GM12875 (cell line): ENCODE data around the gene CPM.

Experiments used
- H3K4me3 ChIP-seq: one replicate; pipeline ENCODE4 v1.5.1; 2011; ENCODE audit warnings: low read depth, low read length, control low read depth
- TF ChIP-seq, protein P1 (sequence below): IDR thresholded peaks from 2 replicates; pipeline ENCODE4 v1.5.1; 2011; ENCODE audit warnings: low read depth, mild to moderate bottlenecking, control low read depth, inconsistent platforms, low read length, moderate library complexity, borderline replicate concordance; ENCODE audit not compliant: insufficient read depth

The CPM gene

DNA sequence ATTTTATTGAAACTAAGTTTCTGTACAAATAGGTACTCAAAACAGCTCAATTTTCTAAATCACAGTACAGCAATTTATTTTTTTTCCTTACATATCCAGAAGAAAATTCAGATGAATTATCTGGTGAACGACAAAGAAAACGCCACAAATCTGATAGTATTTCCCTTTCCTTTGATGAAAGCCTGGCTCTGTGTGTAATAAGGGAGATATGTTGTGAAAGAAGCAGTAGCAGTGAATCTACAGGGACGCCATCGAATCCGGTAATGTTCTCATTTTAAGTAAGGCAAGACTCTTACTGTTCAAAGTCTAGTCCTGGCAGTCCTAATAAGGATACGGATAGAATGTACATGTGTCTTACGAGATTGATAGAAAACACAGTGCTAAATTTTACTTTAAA is 104.3 kb downstream of the CPM start:
- TF ChIP-seq, protein P1, sequence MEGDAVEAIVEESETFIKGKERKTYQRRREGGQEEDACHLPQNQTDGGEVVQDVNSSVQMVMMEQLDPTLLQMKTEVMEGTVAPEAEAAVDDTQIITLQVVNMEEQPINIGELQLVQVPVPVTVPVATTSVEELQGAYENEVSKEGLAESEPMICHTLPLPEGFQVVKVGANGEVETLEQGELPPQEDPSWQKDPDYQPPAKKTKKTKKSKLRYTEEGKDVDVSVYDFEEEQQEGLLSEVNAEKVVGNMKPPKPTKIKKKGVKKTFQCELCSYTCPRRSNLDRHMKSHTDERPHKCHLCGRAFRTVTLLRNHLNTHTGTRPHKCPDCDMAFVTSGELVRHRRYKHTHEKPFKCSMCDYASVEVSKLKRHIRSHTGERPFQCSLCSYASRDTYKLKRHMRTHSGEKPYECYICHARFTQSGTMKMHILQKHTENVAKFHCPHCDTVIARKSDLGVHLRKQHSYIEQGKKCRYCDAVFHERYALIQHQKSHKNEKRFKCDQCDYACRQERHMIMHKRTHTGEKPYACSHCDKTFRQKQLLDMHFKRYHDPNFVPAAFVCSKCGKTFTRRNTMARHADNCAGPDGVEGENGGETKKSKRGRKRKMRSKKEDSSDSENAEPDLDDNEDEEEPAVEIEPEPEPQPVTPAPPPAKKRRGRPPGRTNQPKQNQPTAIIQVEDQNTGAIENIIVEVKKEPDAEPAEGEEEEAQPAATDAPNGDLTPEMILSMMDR, result no peak
- no peak overlapping the region for H3K4me3 ChIP-seq

DNA sequence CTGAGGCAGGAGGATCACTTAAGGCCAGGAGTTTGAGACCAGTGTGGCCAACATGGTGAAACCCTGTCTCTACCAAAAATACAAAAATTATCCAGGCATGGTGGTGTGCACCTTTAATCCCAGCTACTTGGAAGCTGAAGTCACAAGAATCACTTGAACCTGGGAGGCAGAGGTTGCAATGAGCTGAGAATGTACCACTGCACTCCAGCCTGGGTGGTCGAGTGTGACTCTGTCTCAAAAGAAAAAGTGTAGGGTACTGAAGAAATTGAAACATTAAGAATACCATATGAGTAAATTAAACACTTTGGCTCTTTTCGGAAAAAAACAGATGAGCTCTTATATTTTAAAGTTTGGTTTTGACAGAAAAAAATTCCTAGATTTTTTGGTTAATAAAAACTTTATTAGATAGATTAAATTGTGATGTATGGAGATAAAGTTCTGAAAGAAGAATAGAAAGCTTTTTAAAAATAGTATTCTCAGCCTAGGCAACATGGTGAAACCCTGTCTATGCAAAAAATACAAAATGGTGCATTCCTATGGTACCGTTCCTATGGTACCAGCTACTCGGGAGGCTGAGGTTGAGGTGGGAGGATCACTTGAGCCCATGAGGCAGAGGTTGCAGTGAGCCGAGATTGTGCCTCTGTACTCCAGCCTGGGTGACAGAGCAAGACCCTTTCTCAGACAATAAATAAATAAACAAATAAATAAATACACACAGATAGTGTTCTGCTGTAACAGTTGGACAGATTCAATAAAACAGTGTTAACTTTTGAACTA is 104.9 kb downstream of the CPM start:
- TF ChIP-seq, protein P1, result no peak
- H3K4me3 ChIP-seq, result no peak overlapping the region

DNA sequence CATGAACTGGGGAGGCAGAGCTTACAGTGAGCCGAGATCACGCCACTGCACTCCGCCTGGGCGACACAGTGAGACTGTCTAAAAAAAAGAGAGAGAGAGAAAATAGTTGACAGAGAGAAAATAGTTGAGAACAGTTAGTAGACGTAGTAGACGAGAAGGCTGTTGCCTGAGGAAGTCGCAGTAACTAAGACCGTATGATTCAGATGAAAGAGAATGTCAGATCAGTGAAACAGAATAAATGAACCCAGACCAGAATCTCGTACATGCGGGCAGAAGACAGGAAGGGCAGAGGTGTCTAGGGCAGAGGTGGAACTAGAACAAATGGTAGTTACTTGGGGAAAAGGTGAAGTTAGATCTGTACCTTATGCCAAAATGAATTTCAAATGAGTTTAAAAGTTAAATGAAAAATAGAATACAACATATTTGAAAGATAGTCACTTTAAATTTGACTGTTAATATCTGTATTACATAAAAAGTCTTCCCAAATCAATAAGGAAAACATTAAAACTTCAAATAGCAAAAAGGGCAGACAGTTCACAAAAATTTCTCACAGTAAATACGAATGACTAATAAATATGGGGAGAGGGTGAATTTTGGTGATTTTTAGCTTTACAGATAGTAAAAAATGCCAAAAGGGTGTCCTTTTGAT is 107.3 kb downstream of the CPM start:
- TF ChIP-seq, protein P1, result no peak
- H3K4me3 ChIP-seq, result no peak overlapping the region

DNA sequence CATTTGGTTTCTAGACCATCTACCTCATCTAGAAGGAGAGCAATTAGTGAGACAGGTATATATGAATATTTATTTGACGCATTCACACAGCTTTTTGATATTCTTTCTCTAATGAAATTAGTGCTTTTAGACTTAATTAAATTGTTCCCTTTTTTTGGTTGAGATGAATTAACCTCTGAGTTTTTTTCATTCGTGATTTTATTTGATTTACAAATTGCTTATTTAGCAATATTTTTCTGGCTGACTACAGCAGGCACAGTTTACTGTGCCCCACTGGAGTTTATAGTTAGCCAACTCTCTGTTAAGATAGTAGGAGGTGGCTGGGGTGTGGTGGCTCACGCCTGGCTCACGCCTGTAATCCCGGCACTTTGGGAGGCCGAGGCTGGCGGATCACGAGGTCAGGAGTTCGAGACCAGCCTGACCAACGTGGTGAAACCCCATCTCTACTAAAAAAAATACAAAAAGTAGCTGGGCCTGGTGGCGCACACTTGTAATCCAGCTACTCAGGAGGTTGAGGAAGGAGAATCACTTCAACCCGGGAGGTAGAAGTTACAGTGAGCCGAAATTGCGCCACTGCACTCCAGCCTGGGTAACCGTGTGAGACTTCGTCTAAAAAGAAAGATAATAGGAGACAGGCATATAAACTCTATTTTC is 108.2 kb downstream of the CPM start:
- H3K4me3 ChIP-seq, result no peak overlapping the region
- TF ChIP-seq, protein P1, result no peak

DNA sequence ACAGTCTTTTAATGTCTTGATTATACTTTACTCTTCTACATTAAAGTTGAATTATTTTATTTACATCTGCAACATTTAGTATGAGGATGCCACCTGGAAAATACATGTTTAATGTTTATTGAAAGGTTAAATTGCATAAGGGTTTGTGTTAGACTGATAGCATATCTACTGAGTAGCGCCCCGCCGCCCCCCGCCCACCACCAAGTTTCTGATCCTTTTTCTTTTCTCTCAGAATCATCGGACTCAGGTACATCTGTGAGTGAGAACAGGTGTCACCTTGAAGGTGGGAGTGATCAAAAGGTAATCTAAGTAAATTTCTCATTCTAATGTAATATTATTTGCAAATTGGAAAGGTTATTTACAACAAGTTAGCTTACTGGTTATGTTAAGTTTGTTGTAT is 108.8 kb downstream of the CPM start:
- TF ChIP-seq, protein P1, result no peak

DNA sequence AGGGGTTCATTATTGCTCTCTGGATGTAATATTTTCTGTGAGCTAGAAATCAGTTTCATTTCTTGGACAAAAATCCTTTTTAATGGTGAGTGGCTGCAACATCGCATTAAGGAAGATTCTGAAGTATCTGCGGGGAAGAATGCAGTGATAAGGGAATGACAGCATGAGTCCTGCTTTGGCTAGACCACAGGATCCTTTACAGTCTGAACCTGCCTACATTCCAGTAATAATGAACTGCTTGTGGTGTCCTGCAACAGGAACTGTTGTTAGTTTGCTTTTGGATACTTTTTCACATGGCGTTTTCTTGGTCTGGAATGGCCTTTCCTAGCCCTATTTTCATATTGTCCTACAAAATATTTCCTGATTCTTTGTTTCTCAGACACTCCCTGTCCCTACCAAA is 109.3 kb downstream of the CPM start:
- TF ChIP-seq, protein P1, result no peak
- H3K4me3 ChIP-seq, result no peak overlapping the region

More for the DNA sequence above, 108.8 kb downstream of the CPM start:
- no peak overlapping the region for H3K4me3 ChIP-seq
